ENCODE data around the gene S100A1.
"Not testable (repeated sequence)": the region's sequence is repeated elsewhere in the genome, so short reads cannot be mapped to it uniquely, and the experiment has no call there.

S100A1 gene

DNA sequence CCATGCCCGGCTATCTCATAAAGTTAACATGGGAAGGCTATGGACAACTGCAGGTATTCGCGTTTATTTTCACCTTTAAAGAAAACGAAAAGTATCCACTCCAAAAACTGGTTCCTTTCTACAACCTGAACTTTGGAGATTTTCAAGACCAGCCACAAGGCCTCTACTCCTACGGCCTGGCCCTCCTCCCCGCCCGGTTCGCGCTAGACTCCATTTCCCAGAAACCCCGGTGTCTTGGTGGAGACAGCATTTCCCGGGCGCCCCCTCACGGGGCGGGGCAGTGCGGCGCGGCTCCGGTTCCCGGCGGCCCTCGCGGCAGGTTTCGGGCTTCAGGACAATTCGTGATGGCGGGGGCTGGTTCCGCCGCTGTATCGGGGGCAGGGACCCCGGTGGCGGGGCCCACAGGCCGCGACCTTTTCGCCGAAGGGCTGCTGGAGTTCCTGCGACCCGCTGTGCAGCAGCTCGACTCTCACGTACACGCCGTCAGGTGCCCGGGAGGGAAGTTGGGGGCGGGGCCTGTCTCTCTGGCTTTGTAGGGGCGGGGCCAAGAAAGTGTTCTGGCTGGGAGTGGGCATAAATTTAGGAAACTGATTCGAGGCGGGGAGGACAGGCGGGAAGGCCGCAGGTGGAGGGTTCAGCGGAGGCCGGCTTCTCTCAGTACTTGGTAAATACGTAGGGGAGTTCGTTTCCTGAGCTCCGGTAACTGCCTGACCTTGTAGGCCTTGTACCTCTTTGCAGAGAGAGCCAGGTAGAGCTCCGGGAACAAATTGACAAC lies 30.4 kb downstream of the S100A1 start, which contains the start of gene SNAPIN:
Gene SNAPIN (plus strand): TSS at position 304 of the 775 bp plus-strand sequence. CDS start 41 bp downstream, at position 345.
- DNase-seq = peak; percentile 92 to 93

- no peak for DNase-seq
Measured at GRCh38 chr1:153659175-153659534, 30.9 kb downstream of the S100A1 start.

DNA sequence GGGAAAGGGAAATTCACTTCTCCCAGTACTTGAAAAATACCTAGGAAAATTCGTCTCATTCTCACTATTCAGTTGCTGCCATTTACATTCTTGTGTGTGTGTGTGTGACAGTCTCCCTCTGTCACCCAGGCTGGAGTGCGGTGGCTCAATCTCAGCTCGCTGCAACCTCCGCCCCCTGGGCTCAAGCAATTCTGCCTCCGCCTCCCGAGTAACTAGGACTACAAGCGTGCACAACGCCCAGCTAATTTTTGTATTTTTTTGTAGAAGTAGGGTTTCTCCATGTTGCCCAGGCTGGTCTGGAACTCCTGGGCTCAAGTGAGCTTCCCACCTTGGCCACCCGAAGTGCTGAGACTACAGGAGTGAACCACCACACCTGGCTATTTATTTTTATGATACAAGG lies 31.4 kb downstream of the S100A1 start:
- no peak for DNase-seq

- no peak for DNase-seq
Measured at GRCh38 chr1:153661111-153661708, 33.0 kb downstream of the S100A1 start.

GRCh38 chr1:153662269-153662668 lies 34.0 kb downstream of the S100A1 start:
- no peak for DNase-seq

DNA sequence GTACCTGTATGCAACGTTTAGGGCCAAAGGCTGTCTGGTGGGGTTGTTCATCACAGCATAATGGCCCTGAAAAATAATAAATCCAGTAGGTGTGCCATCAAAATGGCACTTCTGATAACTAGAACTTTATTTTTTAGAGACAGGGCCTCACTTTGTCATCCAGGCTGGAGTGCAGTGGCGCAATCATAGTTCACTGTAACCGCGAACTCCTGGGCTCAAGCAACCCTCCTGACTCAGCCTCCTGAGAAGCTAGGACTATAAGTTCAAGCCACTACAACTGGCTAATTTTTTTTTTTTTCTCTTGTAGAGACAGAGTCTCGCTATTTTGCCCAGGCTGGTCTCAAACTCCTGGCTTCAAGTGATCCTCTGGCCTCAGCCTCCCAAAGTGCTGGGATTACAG lies 35.0 kb downstream of the S100A1 start:
- DNase-seq = no peak

DNA sequence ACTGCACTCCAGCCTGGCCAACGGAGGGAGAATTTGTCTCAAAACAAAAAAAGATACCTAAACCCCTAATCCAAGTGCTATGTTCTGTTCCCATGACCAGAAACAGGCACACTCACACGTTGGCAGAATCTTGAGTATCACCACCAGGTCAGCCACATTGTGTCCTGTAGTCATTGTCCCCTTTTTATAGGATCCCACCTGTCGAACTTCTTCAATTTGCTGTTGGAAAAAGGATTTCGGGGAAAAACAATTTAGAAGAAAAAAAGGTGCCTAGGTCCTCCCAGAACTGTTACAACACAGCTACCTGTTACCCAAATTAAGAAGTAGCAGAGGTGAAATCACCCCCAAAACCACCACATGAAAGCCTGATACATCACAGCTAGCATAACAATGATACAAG lies 39.2 kb downstream of the S100A1 start:
- DNase-seq = no peak

DNA sequence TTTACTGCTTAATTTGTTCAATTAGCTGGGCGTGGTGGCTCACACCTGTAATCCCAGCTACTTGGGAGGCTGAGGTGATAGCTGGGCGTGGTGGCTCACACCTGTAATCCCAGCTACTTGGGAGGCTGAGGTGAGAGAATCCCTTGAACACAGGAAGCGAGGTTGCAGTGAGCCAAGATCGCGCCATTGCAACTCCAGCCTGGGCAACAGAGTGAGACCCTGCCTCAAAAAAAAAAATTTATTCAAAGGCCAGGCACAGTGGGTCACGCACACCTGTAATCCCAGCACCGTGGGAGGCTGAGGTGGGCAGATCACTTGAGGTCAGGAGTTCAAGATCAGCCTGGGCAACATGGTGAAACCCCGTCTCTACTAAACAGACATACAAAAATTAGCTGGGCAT lies 40.4 kb downstream of the S100A1 start:
- DNase-seq = not testable (repeated sequence)

GRCh38 chr1:153669606-153670005 lies 41.4 kb downstream of the S100A1 start:
- DNase-seq = no peak

DNA sequence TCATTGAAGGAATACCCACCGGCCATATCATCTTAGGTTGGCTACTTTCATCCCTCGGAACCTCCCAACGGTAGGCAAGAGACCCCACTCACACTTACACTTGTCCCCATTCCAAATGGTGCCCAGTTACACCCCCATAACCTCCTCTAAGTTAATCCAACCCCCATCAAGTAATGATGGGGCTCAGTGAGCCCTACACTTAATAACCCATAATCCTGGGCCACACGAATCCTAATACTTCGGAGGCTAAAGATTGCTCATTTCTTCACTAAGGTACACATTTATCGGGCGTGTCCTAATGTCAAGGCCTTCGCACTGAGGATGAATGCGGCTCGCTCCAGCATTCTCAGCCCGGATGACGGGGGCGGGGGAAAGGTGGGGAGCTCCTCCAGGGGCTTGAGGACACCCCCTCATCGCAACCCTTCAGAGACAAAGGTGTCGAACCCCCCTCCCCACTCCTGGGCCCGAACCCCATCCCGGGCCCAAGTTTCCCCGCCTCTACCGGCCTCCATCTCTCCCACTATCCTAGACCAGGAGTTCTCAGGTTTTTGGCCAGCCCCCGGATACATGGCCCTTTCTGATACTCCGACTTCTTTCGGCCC lies 42.1 kb downstream of the S100A1 start:
- DNase-seq = peak in 1 of 2 donors; percentile 45

DNA sequence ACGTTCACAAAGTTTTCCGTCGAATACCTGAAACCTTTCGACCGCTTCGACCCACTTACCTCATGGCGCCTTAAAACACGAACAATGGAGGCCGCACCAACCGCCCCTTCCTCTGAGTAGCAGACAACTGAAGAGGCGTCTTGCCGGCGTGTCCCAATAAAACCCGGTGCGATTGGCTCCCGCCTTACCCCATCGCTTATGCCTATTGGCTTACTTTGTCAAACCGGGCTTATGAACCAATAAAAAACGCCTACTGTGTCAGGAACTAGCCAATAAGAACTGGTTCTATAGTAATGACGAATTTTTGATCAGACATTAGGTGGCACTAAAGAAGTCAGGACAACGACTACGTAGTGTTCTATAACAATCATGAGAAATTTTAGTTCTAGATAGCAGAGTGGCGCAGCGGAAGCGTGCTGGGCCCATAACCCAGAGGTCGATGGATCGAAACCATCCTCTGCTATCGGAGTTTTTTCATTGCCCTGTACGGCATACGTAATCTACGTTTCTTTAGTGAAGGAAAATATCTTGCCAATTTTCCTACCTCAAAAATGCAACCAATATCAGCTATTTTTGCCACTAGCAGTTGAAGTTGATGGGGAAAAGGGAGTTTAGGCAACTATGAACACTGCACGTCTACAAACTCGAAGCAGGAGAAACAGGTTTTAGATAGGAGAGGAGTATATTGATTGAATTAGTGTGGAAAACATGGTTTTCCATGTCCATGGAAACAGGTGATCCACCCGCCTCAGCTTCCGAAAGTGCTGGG lies 42.8 kb downstream of the S100A1 start, which contains the start of gene ILF2:
Gene ILF2 (minus strand): TSS at position 135 of the 769 bp plus-strand sequence. CDS start 71 bp downstream, at position 64.
- peak; percentile 96 to 97 for DNase-seq

GRCh38 chr1:153671628-153672353 lies 43.6 kb downstream of the S100A1 start:
- DNase-seq = peak; percentile 60 to 72

DNA sequence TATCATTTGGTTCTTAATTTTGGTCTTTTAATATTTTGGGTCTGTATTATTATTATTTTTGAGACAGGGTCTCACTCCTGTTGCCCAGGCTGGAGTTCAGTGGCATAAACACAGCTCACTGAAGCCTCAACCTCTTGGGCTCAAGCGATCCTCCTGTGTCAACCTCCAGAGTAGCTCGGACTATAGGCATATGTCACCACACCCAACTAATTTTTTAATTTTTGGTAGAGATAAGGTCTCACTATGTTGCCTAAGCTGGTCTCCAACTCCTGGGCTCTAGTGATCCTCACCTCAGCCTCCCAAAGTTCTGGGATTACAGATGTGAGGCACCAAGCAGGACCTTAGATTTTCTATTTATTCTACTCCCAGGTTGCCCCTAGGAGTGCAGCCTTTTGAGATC lies 45.3 kb downstream of the S100A1 start:
- DNase-seq = no peak

GRCh38 chr1:153677718-153678518 lies 49.7 kb downstream of the S100A1 start:
- DNase-seq = peak; percentile 61

DNA sequence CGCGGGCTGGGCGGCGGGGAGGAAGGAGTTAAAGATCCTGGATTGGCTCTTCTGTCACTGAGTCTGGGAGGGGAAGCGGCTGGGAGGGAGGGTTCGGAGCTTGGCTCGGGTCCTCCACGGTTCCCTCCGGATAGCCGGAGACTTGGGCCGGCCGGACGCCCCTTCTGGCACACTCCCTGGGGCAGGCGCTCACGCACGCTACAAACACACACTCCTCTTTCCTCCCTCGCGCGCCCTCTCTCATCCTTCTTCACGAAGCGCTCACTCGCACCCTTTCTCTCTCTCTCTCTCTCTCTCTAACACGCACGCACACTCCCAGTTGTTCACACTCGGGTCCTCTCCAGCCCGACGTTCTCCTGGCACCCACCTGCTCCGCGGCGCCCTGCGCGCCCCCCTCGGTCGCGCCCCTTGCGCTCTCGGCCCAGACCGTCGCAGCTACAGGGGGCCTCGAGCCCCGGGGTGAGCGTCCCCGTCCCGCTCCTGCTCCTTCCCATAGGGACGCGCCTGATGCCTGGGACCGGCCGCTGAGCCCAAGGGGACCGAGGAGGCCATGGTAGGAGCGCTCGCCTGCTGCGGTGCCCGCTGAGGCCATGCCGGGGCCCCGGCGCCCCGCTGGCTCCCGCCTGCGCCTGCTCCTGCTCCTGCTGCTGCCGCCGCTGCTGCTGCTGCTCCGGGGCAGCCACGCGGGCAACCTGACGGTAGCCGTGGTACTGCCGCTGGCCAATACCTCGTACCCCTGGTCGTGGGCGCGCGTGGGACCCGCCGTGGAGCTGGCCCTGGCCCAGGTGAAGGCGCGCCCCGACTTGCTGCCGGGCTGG lies 50.5 kb downstream of the S100A1 start, which contains the start of gene NPR1:
Gene NPR1 (plus strand): TSS at position 170 of the 818 bp plus-strand sequence. CDS start 421 bp downstream, at position 591.
- DNase-seq = peak in 1 of 2 donors; percentile 35

GRCh38 chr1:153679337-153680119 lies 51.3 kb downstream of the S100A1 start:
- DNase-seq = peak; percentile 35 to 44

GRCh38 chr1:153680120-153680403 lies 51.8 kb downstream of the S100A1 start:
- DNase-seq = no peak
